Colonic mucosa (tissue), 4 donors: Measurements from ENCODE around the gene SCLT1. TPM values are rescaled to one million over a fixed set of nuclear protein-coding genes. Genes with fewer than 3 reads are reported as not detected.

Source experiments
- DNase-seq: peaks from one replicate; pipeline ENCODE4 v3.0.0-alpha.2; 2020
- H3K27ac ChIP-seq: fragments of 200-600 bp; one replicate; pipeline ENCODE4 v1.8.0; 2021
- H3K27me3 ChIP-seq: fragments of 200-600 bp; one replicate; pipeline ENCODE4 v1.8.0; 2021
- H3K36me3 ChIP-seq: fragments of 200-600 bp; one replicate; pipeline ENCODE4 v1.8.0; 2021
- H3K4me1 ChIP-seq: fragments of 200-600 bp; one replicate; pipeline ENCODE4 v1.8.0; 2021; ENCODE audit warnings: mild to moderate bottlenecking
- H3K4me3 ChIP-seq: fragments of 200-600 bp; one replicate; pipeline ENCODE4 v1.8.0; 2021
- H3K9ac ChIP-seq, 2 donors: one replicate each; pipeline ENCODE4 v1.7.0; 2013; ENCODE audit warnings: control low read depth in 2 of 2, low read depth in 2 of 2, low read length in 2 of 2
- H3K9me3 ChIP-seq: fragments of 200-600 bp; one replicate; pipeline ENCODE4 v1.8.0; 2021
- CTCF ChIP-seq: fragments of 200-600 bp; IDR thresholded peaks from one replicate; pipeline ENCODE4 v1.8.0; 2022; ENCODE audit warnings: antibody characterized with exemption, mild to moderate bottlenecking
- intact Hi-C: fragments of 100-400 bp; cut with DNase I; formaldehyde crosslinking; loops from one replicate; pipeline ENCODE4 v1.14.1; 2022
- total RNA-seq, 2 donors: library from RNA; stranded (reverse); fragmentation: NEBNext Ultra II Directional in 1 of 2; extraction: Animal tissue kit (Norgen Biotek cat#: 25700) in 1 of 2; gene quantifications; one replicate each; pipeline ENCODE4 v1.2.1, GENCODE V29; 2021
- donor health status: healthy.
- donor health status: DM: no; HTN: no; CAD: no.
- donor health status: DM: no; HTN: no; CAD: no.

SCLT1 gene
- total RNA-seq, 2 donors from 2014 or later: 8.4 to 13.9 TPM

- Histone ChIP-seq H3K27me3 (no peaks in the 10 kb centered on the region), H3K4me1 (no peaks in the 10 kb centered on the region), H3K9ac (no peak overlapping the region), H3K9me3 (no peaks in the 10 kb centered on the region), H3K4me3 (no peak overlapping the region), H3K36me3 (no peaks in the 10 kb centered on the region), H3K27ac (no peak overlapping the region)
- no peak for TF ChIP-seq CTCF
- intact Hi-C loops: no loop called here
- DNase-seq: no peak
These were observed 17.6 kb upstream of the SCLT1 start for GRCh38 chr4:129110931-129111330.

GRCh38 chr4:129109965-129110824, 16.9 kb upstream of the SCLT1 start:
- no peak for TF ChIP-seq CTCF
- DNase-seq: no peak
- no peaks in the 10 kb centered on the region for H3K9me3 ChIP-seq
- no peaks in the 10 kb centered on the region for H3K4me1 ChIP-seq
- no peaks in the 10 kb centered on the region for H3K36me3 ChIP-seq
- H3K9ac ChIP-seq: no peak overlapping the region
- H3K27me3 ChIP-seq: no peaks in the 10 kb centered on the region
- no peak overlapping the region for H3K27ac ChIP-seq
- intact Hi-C loops: no loop called here
- H3K4me3 ChIP-seq: no peak overlapping the region

GRCh38 chr4:129098531-129099001, 5.2 kb upstream of the SCLT1 start:
- Histone ChIP-seq H3K9me3 (no peaks in the 10 kb centered on the region), H3K27ac (no peak overlapping the region), H3K4me1 (no peaks in the 10 kb centered on the region), H3K36me3 (no peaks in the 10 kb centered on the region), H3K4me3 (no peak overlapping the region), H3K27me3 (no peaks in the 10 kb centered on the region), H3K9ac (no peak overlapping the region)
- DNase-seq: no peak
- no peak for TF ChIP-seq CTCF
- intact Hi-C loops: no loop called here

GRCh38 chr4:129095811-129096454, 2.6 kb upstream of the SCLT1 start, which contains the start of gene C4orf33:
Gene C4orf33, plus strand, starts transcription at chr4:129096152. Its CDS starts 6,459 bp downstream, at chr4:129102611.
- peak within 1 kb of the TSS; percentile 75 to 91 for H3K9ac ChIP-seq
- no peaks in the 10 kb centered on the region for H3K36me3 ChIP-seq

More at GRCh38 chr4:129095811-129096454, 2.6 kb upstream of the SCLT1 start, which contains the start of gene C4orf33:
- Histone ChIP-seq H3K9me3 (no peaks in the 10 kb centered on the region), H3K4me1 (no peaks in the 10 kb centered on the region), H3K27ac (peak within 1 kb of the TSS; percentile 75), H3K27me3 (no peaks in the 10 kb centered on the region), H3K4me3 (peak within 1 kb of the TSS; percentile 44)
- peak; percentile 84 for DNase-seq
- TF ChIP-seq CTCF: no peak
- intact Hi-C loops: no loop called here
